Mesothelial cell of epicardium (in vitro differentiated cells): ENCODE measurements around the gene FAM169A. TPM values are rescaled to one million over a fixed set of nuclear protein-coding genes. Genes with fewer than 3 reads are reported as not detected.
"Not testable (repeated sequence)": the region's sequence is repeated elsewhere in the genome, so short reads cannot be mapped to it uniquely, and the experiment has no call there.

ENCODE experiments used
- DNase-seq, 2 experiments: peaks; one replicate each; pipeline ENCODE4 v3.0.0; 2021; ENCODE audit warnings: low spot score in 2 of 2; ENCODE audit not compliant: unreplicated experiment in 2 of 2
- H3K27ac Mint-ChIP-seq: 2 replicates; pipeline ENCODE4 v1.8.0; 2021; ENCODE audit warnings: mixed read lengths
- H3K27me3 Mint-ChIP-seq: 2 replicates; pipeline ENCODE4 v1.8.0; 2021; ENCODE audit warnings: low read depth, mixed read lengths
- H3K36me3 Mint-ChIP-seq: 2 replicates; pipeline ENCODE4 v1.8.0; 2021; ENCODE audit warnings: mixed read lengths
- H3K4me1 Mint-ChIP-seq: 2 replicates; pipeline ENCODE4 v1.8.0; 2021; ENCODE audit warnings: mixed read lengths
- H3K4me3 Mint-ChIP-seq: 2 replicates; pipeline ENCODE4 v1.8.0; 2021; ENCODE audit warnings: mild to moderate bottlenecking, moderate library complexity, mixed read lengths
- H3K9me3 Mint-ChIP-seq: 2 replicates; pipeline ENCODE4 v1.8.0; 2021; ENCODE audit warnings: mixed read lengths
- CTCF ChIP-seq: fragments of 200-600 bp; sonication (generic); IDR thresholded peaks from one replicate; pipeline ENCODE4 v1.5.0; 2021; ENCODE audit warnings: antibody characterized with exemption; ENCODE audit not compliant: unreplicated experiment
- total RNA-seq: library from RNA; stranded (reverse); gene quantifications from 3 replicates; pipeline ENCODE4 v1.2.1, GENCODE V29; 2021

Gene FAM169A
- total RNA-seq, 1 donor from 2014 or later = 23.7 TPM

- peak overlapping the region; percentile 57 for H3K27ac Mint-ChIP-seq
- H3K36me3 Mint-ChIP-seq = no peaks in the 10 kb centered on the region
- H3K9me3 Mint-ChIP-seq = no peaks in the 10 kb centered on the region
- no peak for DNase-seq
- no peak overlapping the region for H3K4me3 Mint-ChIP-seq
- peaks cover 9% of the 10 kb centered on the region for H3K4me1 Mint-ChIP-seq
- TF ChIP-seq CTCF = no peak
- H3K27me3 Mint-ChIP-seq = no peaks in the 10 kb centered on the region
Measured at GRCh38 chr5:74885170-74885569, 19.0 kb upstream of the FAM169A start.

GRCh38 chr5:74882379-74883134, 16.4 kb upstream of the FAM169A start:
- H3K4me3 Mint-ChIP-seq, H3K27me3 Mint-ChIP-seq, DNase-seq, H3K27ac Mint-ChIP-seq, H3K9me3 Mint-ChIP-seq, H3K36me3 Mint-ChIP-seq: not testable (repeated sequence)
- peaks cover 22% of the 10 kb centered on the region for H3K4me1 Mint-ChIP-seq

DNA sequence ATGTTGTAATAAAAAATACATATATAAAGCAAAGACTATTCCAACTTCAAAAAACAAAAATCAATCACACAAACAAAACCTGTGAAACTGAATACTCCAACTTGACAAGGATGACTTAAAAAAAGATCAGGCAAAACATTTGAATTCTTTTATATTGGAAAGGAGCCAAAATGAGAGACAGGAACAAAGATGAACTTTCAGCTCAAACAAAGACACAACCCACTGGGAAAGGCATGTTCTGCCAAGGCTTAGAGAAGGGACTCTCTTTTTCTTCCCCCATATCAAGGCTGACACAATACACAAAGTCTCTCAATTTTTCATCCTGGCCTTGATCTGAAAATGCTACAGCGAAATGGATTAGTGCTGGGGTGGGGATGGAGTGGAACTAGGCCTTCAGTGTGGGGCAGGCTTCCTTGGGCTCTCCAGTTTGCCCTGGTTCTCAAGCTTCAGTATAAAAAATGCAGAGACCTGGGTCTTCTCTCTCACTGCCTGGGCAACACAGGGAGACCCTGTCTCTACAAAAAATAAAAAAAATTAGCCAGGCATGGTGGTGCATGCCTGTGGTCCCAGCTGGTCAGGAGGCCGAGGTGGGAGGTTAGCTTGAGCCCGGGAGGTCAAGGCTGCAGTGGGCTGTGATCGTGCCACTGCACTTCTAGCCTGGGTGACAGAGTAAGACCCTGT, 11.6 kb upstream of the FAM169A start:
- H3K36me3 Mint-ChIP-seq = no peaks in the 10 kb centered on the region
- peaks cover 33% of the 10 kb centered on the region for H3K4me1 Mint-ChIP-seq
- peak overlapping the region; percentile 89 for H3K27ac Mint-ChIP-seq
- H3K27me3 Mint-ChIP-seq = no peaks in the 10 kb centered on the region
- TF ChIP-seq CTCF = no peak
- H3K4me3 Mint-ChIP-seq = no peak overlapping the region
- DNase-seq = no peak
- H3K9me3 Mint-ChIP-seq = peaks cover 16% of the 10 kb centered on the region

DNA sequence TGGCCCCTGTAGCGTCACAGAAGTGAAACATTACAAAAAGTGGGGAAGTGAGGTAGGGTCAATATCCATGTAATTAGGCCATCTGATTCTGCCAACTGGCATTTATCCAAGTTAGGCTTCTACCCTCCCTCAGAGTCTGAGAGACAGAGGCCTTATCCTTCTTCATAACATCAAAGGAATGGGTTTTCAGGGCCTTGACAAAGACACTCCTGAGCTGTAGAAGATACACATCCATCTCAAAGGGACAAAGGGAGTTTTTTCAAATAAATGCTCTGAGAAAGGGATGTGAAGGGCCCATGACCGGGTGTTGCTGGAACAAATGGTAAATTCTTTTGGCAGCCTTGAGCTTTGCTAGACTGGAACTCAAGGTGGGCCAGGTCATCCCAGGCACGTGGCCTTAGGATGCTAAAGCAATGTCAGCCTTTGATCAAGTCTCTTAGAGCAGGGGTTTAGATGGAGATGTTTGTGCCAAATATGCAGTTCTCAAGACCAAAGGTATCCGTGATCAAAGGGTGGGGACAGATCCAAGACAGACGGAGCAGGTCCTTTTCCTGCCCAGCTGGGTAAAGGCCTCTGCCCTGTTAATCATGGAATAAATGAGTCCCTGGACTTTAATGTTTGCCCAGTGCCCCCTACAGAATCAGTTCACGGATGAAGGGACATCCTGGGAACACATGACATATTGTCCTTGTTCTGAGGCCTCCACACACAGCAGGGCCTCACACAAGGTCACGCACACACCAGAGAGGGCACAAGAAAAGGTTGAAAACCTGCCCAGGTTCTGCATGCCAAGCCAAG, 10.0 kb upstream of the FAM169A start:
- Mint-ChIP-seq H3K27me3 (no peaks in the 10 kb centered on the region), H3K36me3 (no peaks in the 10 kb centered on the region), H3K4me1 (peaks cover 30% of the 10 kb centered on the region), H3K9me3 (peaks cover 16% of the 10 kb centered on the region), H3K27ac (peak overlapping the region; percentile 5), H3K4me3 (no peak overlapping the region)
- TF ChIP-seq CTCF = no peak
- DNase-seq = no peak

GRCh38 chr5:74873525-74874249, 7.5 kb upstream of the FAM169A start:
- H3K27ac Mint-ChIP-seq = no peak overlapping the region
- H3K4me3 Mint-ChIP-seq = no peak overlapping the region
- peaks cover 16% of the 10 kb centered on the region for H3K9me3 Mint-ChIP-seq
- no peak for TF ChIP-seq CTCF
- no peaks in the 10 kb centered on the region for H3K27me3 Mint-ChIP-seq
- H3K4me1 Mint-ChIP-seq = peaks cover 47% of the 10 kb centered on the region
- no peaks in the 10 kb centered on the region for H3K36me3 Mint-ChIP-seq
- DNase-seq = no peak
